HepG2 (cell line): ENCODE data around the gene SNN. TPM values are rescaled to one million over a fixed set of nuclear protein-coding genes. Genes with fewer than 3 reads are reported as not detected.

ENCODE experiments used
- CENPT ChIP-seq: sonication (generic); formaldehyde crosslinking; IDR thresholded peaks from 2 replicates; pipeline ENCODE4 v1.8.0; 2022; ENCODE audit warnings: low read depth, mild to moderate bottlenecking, moderate library complexity, missing genetic modification reagents
- HNRNPH1 ChIP-seq: fragments of 200-400 bp; formaldehyde crosslinking; optimal IDR thresholded peaks from 2 replicates; pipeline ENCODE3; 2017; ENCODE audit warnings: mild to moderate bottlenecking, low read depth, low read length
- MED13 ChIP-seq: sonication (generic); formaldehyde crosslinking; IDR thresholded peaks from 2 replicates; pipeline ENCODE4 v1.5.0; 2020; ENCODE audit warnings: missing genetic modification reagents
- RFXAP ChIP-seq: sonication (generic); formaldehyde crosslinking; IDR thresholded peaks from 2 replicates; pipeline ENCODE4 v1.4.0; 2020; ENCODE audit warnings: missing genetic modification reagents, borderline replicate concordance
- RNF2 ChIP-seq: fragments of 450-650 bp; conservative IDR thresholded peaks from 2 replicates; pipeline ENCODE4 v1.6.1; 2016; ENCODE audit warnings: low read depth
- RORA ChIP-seq: sonication (generic); formaldehyde crosslinking; IDR thresholded peaks from 2 replicates; pipeline ENCODE4 v1.5.0; 2020; ENCODE audit warnings: mild to moderate bottlenecking, missing genetic modification reagents, moderate library complexity
- SAFB2 ChIP-seq: sonication (generic); formaldehyde crosslinking; IDR thresholded peaks from 2 replicates; pipeline ENCODE4 v1.5.1; 2020; ENCODE audit warnings: missing genetic modification reagents, low read depth, mild to moderate bottlenecking, borderline replicate concordance
- SIX1 ChIP-seq: sonication (generic); formaldehyde crosslinking; IDR thresholded peaks from 2 replicates; pipeline ENCODE4 v1.4.0; 2020; ENCODE audit warnings: missing genetic modification reagents, borderline replicate concordance
- SP5 ChIP-seq: IDR thresholded peaks from 2 replicates; pipeline ENCODE4 v1.6.1; 2016; ENCODE audit warnings: low read depth, borderline replicate concordance
- SRSF1 ChIP-seq: fragments of 200-400 bp; formaldehyde crosslinking; optimal IDR thresholded peaks from 2 replicates; pipeline ENCODE3; 2017; ENCODE audit warnings: mild to moderate bottlenecking, low read depth, low read length, moderate library complexity
- SUZ12 ChIP-seq: fragments of 150-350 bp; IDR thresholded peaks from 2 replicates; pipeline ENCODE4 v1.6.1; 2014; ENCODE audit warnings: low read depth, low read length
- TFDP1 ChIP-seq: IDR thresholded peaks from 2 replicates; pipeline ENCODE4 v1.6.1; 2016; ENCODE audit warnings: missing compliant biosample characterization, missing genetic modification reagents, borderline replicate concordance
- YEATS4 ChIP-seq: sonication (generic); formaldehyde crosslinking; IDR thresholded peaks from 2 replicates; pipeline ENCODE4 v1.4.0; 2020; ENCODE audit warnings: missing genetic modification reagents, borderline replicate concordance
- ZNF225 ChIP-seq: sonication (generic); formaldehyde crosslinking; IDR thresholded peaks from 2 replicates; pipeline ENCODE4 v1.4.0; 2020; ENCODE audit warnings: mild to moderate bottlenecking, missing genetic modification reagents
- ZNF569 ChIP-seq: sonication (generic); formaldehyde crosslinking; IDR thresholded peaks from 2 replicates; pipeline ENCODE4 v1.5.0; 2020; ENCODE audit warnings: mild to moderate bottlenecking, missing genetic modification reagents, moderate library complexity, borderline replicate concordance
- ZNF710 ChIP-seq: sonication (generic); formaldehyde crosslinking; IDR thresholded peaks from 2 replicates; pipeline ENCODE4 v1.5.0; 2020; ENCODE audit warnings: mild to moderate bottlenecking, missing genetic modification reagents, borderline replicate concordance
- ZNF775 ChIP-seq: sonication (generic); formaldehyde crosslinking; IDR thresholded peaks from 2 replicates; pipeline ENCODE4 v1.4.0; 2020; ENCODE audit warnings: missing genetic modification reagents, mild to moderate bottlenecking, moderate library complexity, borderline replicate concordance
- ZNF784 ChIP-seq: sonication (generic); formaldehyde crosslinking; IDR thresholded peaks from 2 replicates; pipeline ENCODE4 v1.5.1; 2020; ENCODE audit warnings: missing genetic modification reagents, mild to moderate bottlenecking, borderline replicate concordance
- polyA plus RNA-seq, 8 experiments: library from polyadenylated mRNA; depleted of rRNA in 3 of 8; stranded (reverse) in 7 of 8; unstranded in 1 of 8; fragments of >200 nt; fragmentation: Illumina TruSeq in 4 of 8; extraction: Trizol in 4 of 8; gene quantifications; 2 replicates each; pipeline versions ENCODE4 v1.2.1 to v1.2.3, GENCODE V29; 2011 to 2016; ENCODE audit warnings: low read depth in 4 of 8, missing spikeins in 1 of 8, mixed read lengths in 1 of 8; ENCODE audit not compliant: insufficient read depth in 1 of 8
- total RNA-seq, 5 experiments: library from RNA; depleted of rRNA; stranded (reverse); fragments of >200 nt; fragmentation: Illumina TruSeq; extraction: Trizol; gene quantifications; 2 replicates each; pipeline ENCODE4 v1.2.3, GENCODE V29; 2016; ENCODE audit warnings: low read depth in 1 of 5
- TF ChIP-seq, protein P1 (sequence below): sonication (generic); formaldehyde crosslinking; conservative IDR thresholded peaks from 2 replicates; pipeline ENCODE4 v1.5.0; 2020; ENCODE audit warnings: missing genetic modification reagents

Gene SNN
- total and polyA plus RNA-seq, 2 of the 13 experiments (the other 11 are each of a cell fraction or from before 2014, with no cell fraction given), result 5.2 to 8.4 TPM

GRCh38 chr16:11639925-11640899 is 28.0 kb upstream of the SNN start (continued):
- no peak; the same call in none of the 2 replicates for TF ChIP-seq RNF2
- no peak for TF ChIP-seq SAFB2 (CRISPR knock-in tag)
- 0 out of 2 replicates have a peak, but pooled peaks have one; percentile 56 for TF ChIP-seq YEATS4 (CRISPR knock-in tag)
- no peak for TF ChIP-seq CENPT
- TF ChIP-seq, protein P1, sequence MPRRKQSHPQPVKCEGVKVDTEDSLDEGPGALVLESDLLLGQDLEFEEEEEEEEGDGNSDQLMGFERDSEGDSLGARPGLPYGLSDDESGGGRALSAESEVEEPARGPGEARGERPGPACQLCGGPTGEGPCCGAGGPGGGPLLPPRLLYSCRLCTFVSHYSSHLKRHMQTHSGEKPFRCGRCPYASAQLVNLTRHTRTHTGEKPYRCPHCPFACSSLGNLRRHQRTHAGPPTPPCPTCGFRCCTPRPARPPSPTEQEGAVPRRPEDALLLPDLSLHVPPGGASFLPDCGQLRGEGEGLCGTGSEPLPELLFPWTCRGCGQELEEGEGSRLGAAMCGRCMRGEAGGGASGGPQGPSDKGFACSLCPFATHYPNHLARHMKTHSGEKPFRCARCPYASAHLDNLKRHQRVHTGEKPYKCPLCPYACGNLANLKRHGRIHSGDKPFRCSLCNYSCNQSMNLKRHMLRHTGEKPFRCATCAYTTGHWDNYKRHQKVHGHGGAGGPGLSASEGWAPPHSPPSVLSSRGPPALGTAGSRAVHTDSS (CRISPR knock-in tag), result no peak
- no peak for TF ChIP-seq ZNF775 (CRISPR knock-in tag)
- TF ChIP-seq HNRNPH1, result no peak
- TF ChIP-seq ZNF784 (CRISPR knock-in tag), result peak; percentile 44; the same call in 1 of the 2 replicates
- TF ChIP-seq MED13 (CRISPR knock-in tag), result no peak; the same call in 1 of the 2 replicates
- no peak for TF ChIP-seq SRSF1
- TF ChIP-seq RORA (CRISPR knock-in tag), result no peak
- no peak for TF ChIP-seq ZNF569 (CRISPR knock-in tag)
- TF ChIP-seq RFXAP, result peak; percentile 96
- TF ChIP-seq ZNF710, result peak; percentile 57; the same call in 1 of the 2 replicates
- no peak for TF ChIP-seq SUZ12
- peak; percentile 64 for TF ChIP-seq TFDP1 (CRISPR knock-in tag)
- TF ChIP-seq SIX1 (CRISPR knock-in tag), result peak; percentile 86
- no peak for TF ChIP-seq SP5 (CRISPR knock-in tag)
- peak; percentile 65; the same call in 1 of the 2 replicates for TF ChIP-seq ZNF225
